Right lobe of liver (tissue), 4 donors: ENCODE measurements around the gene GSN.

Experiments
- CTCF ChIP-seq, 4 donors: fragments of 200-600 bp in 3 of 4; fragments of 450-650 bp in 1 of 4; IDR thresholded peaks; one replicate each; pipeline versions ENCODE4 v1.5.1 to v1.8.0; 2016 to 2022; ENCODE audit warnings: antibody characterized with exemption in 4 of 4, mild to moderate bottlenecking in 2 of 4
- POLR2A ChIP-seq: fragments of 450-650 bp; IDR thresholded peaks from one replicate; pipeline ENCODE4 v1.6.1; 2017; ENCODE audit warnings: antibody characterized with exemption, mild to moderate bottlenecking
- donor health status: DM: no; HTN: no; CAD: no.
- donor health status: DM: no; HTN: no; CAD: no.
- donor health status: DM: no; HTN: yes; CAD: no.

DNA sequence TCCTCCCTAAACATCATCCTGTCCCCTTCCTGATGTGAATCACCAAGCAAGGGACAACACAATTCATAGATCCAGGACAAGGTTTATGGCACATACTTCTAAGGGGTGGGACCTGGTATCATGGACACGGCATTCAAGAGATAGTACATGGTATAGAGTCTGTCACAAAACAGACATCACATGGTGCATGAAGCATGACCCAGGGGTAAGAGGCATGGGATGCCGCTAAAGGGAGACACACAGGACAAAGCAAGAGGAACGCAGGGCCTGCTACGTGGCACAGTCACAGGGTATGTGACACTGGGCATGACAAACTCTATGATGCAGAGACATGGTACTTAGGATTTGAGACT lies 20.7 kb downstream of the GSN start:
- no peak for TF ChIP-seq CTCF (IDR thresholded peaks at IDR 0.05)
- TF ChIP-seq POLR2A: no peak
